GM21786 (cell line): ENCODE results near the gene RNLS.
"Not testable (repeated sequence)": the region's sequence is repeated elsewhere in the genome, so short reads cannot be mapped to it uniquely, and the experiment has no call there.

Experiments
- ATAC-seq: cut with Tn5 transposase; IDR thresholded peaks from one replicate; pipeline ENCODE4 v1.9.1; 2021; ENCODE audit not compliant: unreplicated experiment

Gene RNLS

DNA sequence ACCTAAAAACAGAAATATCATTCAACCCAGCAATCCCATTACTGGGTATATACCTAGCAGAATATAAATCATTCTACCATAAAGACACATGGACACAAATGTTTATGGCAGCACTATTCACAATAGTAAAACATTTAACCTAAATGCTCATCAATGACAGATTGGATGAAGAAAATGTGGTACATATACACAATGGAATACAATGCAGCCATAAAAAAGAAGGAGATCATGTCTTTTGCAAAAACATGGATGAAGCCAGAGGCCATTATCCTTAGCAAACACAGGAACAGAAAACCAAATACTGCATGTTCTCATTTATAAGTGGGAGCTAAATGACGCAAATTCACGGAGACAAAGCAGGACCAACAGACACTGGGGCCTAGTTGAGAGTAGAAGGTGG lies 96.3 kb downstream of the RNLS start:
- not testable (repeated sequence) for ATAC-seq

GRCh38 chr10:88482220-88482619 lies 100.9 kb downstream of the RNLS start:
- ATAC-seq: no peak

DNA sequence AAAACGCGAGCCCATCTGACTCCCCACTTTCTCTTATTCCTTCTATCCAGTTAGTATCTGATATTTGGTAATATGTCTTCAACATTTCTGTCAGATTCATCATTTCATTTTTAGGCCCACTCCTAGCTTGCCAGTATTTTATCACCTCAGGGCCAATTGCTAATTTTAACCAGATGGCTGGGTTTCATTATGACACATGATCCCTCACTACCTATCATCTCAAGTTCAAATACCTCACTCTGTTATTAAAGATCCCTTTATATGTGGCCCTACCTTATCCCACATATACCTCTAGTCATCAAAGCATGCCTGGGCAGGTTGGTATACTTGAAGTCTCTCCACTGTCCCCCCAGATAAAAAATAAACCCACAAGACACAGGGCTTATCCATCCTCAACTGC lies 104.9 kb downstream of the RNLS start:
- no peak for ATAC-seq

GRCh38 chr10:88477343-88478085 lies 105.6 kb downstream of the RNLS start:
- ATAC-seq: no peak

- ATAC-seq: no peak
Observed at GRCh38 chr10:88474884-88475844, 108.0 kb downstream of the RNLS start.

- ATAC-seq: no peak
Observed at GRCh38 chr10:88473989-88474883, 108.9 kb downstream of the RNLS start.

- no peak for ATAC-seq
Observed at GRCh38 chr10:88472540-88472939, 110.6 kb downstream of the RNLS start.

DNA sequence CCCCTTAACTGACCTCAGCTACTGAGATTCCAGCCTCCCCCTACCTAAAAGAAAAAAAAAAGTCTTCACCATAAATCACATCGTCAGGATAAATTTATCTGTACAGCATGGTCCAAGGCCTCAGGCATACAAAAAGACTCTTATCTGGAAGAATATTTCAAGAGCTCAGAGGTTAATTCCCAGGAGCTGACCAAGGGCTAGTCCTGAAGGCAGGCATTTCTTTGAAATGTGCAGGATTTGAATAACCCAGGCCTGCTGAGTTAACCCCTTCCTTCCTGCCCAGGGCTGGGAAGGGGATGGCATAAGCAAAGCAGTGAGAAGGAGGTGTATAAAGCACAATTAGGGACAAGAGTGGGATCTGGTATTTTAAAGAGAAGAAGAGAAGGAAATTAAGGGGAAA lies 111.2 kb downstream of the RNLS start:
- no peak for ATAC-seq

- ATAC-seq: no peak
Observed at GRCh38 chr10:88467835-88468485, 115.2 kb downstream of the RNLS start.

DNA sequence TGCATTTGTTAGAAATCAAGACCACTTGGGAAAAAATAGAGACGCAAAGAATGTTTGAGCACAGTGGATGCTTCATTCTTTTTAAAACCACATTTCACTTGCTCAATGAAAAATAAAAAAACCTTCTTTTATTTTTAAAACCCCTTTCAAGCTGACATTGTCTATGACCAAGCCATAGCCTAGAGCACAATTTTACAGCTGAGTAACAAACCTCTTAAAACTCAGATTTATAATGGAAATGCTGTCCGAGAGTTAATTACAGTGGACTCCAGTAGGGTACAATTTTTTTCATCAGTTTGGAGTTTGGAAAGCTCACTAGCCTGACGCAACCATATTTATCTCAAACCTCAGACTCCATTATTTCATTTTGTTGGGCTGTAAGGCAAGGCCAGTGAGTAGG lies 116.3 kb downstream of the RNLS start:
- no peak for ATAC-seq

DNA sequence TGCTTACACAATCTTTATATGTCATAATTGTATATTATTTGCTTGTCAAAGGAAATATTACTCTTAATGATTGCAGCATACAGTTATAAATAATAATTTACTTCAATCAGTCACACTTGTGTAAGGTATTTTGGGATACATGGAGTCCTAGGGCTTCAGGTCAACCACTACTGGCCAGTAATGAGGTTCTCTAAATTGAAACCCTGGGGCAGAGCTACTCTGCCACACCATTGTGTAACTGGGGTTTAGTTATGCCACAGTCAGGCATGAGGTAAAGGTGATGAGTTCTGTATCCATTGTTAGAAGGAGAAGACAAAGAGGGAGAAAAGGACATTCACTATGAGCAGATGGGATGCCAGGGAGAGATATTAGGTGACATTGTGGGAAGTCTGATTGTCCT lies 117.4 kb downstream of the RNLS start:
- no peak for ATAC-seq

- ATAC-seq: no peak
Observed at GRCh38 chr10:88463811-88464210, 119.3 kb downstream of the RNLS start.

DNA sequence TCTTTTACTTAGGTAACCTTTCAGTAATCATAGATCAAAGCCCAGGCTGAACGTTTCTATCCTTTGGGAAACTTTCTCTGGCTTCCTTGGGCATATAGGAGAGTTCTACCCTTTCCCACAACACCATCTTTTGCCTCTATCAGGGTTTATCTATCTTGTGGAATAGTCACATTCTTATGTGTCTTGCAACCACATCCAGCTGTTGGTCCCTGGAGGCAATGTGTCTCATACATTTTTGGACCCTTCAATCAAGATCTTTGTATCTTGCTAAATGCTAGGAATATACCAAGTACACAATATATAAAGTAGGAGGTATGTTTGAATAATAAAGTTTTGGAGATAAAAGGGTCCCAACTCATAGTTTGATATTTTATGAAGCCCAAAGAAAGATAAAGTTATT lies 121.7 kb downstream of the RNLS start:
- no peak for ATAC-seq

DNA sequence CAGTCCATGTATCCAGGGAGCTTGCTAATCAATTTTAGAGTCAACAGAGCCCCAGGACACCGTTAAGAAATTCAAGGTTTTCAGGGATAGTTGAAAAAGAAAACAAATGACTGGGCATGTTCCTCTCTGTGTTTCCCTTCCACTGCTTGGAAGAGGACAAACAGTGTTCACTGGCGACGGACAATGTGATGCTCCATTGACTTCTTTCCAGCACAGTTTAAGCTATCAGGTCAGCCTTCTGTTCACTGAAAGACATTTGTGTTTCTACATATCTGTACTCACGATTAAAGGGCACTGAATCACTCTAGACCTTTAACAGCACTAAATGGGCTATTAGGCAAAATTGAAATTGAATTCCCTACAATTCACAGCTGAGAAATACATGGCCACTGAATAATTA lies 123.6 kb downstream of the RNLS start:
- ATAC-seq: no peak

- no peak for ATAC-seq
Observed at GRCh38 chr10:88458209-88458608, 124.9 kb downstream of the RNLS start.

DNA sequence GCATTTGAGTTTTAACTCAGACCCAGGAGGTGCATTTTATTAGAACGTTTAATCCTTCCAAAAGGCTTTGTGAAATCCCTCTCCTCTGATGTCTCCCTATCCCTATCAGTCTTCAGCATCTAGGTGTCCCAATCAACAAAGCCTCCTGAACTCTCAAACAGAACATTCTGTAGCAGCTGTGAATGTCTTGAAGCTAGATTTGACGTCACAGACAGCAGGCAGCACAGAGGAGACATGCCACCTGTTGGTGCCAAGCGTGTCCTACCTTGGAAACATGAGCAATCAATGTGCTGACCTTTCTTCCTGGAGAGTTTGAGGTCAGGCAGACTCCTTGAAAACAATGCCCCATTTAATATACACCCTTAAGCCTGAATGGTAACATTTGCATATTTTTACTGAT lies 125.5 kb downstream of the RNLS start:
- no peak for ATAC-seq

- no peak for ATAC-seq
Observed at GRCh38 chr10:88456730-88457129, 126.4 kb downstream of the RNLS start.

DNA sequence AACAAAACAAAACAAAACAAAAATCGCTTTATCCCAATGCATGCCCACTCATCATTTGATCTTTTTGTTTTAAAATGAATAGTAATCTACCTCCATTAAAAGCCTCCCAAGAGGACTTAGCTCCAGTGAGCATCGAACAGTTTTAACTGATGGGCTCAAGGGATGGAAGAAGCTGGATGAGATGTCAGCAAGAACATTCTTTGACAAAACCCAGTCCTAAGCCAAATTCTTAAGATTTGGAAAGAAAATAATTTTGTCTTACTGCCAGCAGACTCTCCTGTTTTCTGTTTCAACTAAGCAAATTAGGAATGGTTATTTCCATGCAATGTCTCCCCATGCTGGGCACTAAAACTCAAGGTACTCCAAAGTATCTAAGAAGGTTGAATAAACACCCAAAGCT lies 127.3 kb downstream of the RNLS start:
- ATAC-seq: no peak

DNA sequence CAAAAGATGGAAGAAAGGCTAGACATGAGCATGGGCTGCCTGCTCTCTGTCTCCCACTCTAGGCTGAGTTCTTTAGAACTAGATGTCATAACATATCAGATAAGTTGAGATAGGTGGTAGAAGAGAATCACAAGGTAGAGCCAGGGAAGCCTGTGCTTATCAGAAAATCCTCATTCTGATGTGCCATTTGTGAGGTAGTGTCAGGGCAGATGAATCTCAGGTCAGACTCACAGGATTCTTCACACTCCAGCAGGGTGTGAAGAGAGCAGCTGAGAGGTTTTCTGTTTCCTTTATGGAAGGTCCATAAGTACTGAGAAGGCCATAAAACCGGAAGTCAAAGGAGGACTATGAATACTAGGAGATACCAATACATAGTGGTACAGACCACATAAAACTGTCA lies 132.9 kb downstream of the RNLS start:
- no peak for ATAC-seq

GRCh38 chr10:88442716-88443115 lies 140.4 kb downstream of the RNLS start:
- ATAC-seq: no peak

- ATAC-seq: no peak
Observed at GRCh38 chr10:88440541-88440940, 142.6 kb downstream of the RNLS start.
